IPS-NIHi7 (cell line): ENCODE measurements around the gene DNAH14.
"Not testable (repeated sequence)": the region's sequence is repeated elsewhere in the genome, so short reads cannot be mapped to it uniquely, and the experiment has no call there.

Experiments used
- DNase-seq: peaks from one replicate; pipeline ENCODE4 v3.0.0; 2012; ENCODE audit warnings: mixed read lengths; ENCODE audit errors: extremely low spot score

DNAH14 gene

DNA sequence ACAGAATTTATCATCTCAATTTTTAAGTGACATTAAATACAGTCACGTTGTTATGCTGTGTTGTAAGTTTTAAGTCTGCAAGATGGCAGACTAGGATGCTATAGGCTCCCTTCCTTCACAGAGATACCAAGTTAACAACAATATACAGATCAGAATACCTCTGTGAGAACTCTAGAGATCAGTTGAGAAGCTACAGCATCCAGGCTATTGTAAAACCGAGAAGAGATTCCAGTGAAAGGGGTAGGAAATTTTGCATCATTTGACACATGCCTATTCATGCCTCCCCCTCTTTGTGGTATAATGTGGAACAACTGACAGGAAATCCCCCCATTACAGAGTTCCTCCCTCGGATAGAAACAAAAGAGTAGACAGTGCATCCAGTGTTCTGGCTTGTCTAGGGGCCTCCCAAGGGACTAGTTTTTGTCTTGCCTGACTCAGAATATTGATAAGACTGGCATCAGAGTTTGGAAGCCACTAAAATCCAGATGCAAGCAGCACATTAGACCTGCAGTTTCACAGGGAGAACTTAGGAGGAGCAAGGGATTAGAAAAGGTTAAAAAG, 417.7 kb downstream of the DNAH14 start:
- no peak for DNase-seq

DNA sequence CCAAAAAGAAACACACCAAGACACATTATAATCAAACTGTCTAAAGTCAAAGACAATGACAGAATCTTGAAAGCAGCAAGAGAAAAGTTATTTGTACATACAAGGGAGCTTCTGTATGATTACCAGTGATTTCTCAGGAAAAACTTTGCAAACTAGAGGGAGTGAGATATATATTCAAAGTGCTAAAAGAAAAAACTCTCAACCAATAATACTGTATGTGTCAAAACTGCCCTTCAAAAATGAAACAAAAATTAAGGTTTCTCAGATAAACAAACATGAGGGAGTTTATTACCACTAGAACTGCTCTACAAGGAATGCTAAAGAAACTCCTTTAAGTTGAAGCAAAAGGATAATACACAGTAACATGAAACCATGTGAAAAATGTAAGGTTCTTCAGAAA, 418.9 kb downstream of the DNAH14 start:
- DNase-seq = no peak

DNA sequence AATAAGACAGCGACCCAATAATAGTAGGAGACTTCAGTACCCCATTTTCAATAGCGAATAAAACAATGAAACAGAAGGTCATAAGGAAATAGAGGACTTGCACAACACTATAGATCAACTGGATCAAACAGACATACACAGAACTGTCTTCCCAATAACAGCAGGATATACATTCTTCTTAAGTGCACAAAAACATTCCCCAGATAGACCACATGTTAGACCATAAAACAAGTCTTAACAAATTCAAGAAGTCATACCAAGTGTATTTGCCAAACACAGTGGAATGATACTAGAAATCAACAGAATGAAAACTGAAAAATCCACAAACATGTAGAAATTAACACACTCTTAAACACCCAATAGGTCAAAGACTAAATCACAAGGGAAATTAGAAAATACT, 420.4 kb downstream of the DNAH14 start:
- no peak for DNase-seq

DNA sequence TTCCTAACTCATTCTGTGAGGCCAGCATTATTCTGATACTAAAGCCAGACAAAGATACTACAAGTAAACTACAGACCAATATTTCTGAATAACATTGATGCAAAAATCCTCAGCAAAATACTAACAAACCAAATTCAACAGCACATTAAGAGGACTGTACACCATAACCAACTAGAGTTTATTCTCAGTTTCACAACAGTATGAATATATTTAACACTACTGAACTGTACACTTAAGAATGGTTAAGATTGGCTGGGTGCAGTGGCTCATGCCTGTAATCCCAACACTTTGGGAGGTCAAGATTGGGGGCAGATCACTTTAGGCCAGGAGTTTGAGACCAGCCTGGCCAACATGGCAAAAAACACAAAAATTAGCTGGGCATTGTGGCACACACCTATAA, 421.4 kb downstream of the DNAH14 start:
- DNase-seq = no peak

DNA sequence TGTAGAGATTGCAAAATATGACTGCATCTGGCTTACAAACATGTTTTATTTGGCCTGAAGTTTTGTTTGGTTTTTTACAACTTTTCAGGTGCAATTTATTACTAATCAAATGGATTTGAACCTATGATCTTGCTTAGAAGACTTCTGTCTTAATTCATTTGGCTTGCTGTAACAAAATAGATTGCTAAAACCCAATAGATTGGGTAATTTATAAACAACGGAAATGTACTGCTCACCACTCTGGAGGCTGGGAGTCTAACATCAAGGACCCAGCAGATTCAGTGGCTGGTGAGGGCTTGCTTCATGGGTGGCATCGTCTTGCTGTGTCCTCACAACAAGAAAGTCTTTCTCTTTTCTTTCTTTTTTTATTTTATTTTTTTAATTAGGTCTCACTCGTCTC, 425.4 kb downstream of the DNAH14 start:
- no peak for DNase-seq

DNA sequence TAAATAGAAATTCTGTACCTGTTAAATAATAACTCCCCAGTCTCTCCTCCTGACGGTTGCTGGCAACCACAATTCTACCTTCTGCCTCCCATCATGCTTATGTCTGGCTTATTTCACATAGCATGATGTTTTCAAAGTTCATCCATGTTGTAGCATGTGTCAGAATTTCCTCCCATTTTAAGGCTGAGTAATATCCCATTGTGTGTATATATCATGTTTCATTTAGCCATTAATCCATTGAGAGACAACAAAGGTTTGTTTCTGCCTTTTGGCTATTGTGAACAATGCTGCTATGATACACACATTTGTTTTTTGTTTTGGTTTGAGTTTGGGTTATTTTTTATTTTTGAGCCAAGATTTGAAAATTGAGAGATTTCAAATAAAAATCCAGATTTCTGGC, 426.4 kb downstream of the DNAH14 start:
- no peak for DNase-seq

DNA sequence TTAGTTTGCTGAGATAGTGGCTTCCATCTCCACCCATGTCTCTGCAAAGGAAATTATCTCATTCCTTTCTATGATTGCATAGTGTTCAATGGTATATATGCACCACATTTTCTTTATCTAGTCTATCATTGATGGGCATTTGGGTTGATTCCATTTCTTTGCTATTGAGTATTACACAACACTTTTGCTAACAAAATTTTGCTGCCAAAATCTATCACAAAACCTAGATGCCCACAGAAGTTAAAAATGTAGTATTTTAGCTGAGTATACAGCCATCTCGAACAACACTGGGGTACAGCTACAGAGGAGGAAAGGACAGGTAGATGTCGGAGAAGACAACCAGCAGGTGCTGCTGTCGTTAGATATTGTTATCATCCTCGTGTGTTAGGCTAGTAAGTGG, 430.6 kb downstream of the DNAH14 start:
- no peak for DNase-seq

DNA sequence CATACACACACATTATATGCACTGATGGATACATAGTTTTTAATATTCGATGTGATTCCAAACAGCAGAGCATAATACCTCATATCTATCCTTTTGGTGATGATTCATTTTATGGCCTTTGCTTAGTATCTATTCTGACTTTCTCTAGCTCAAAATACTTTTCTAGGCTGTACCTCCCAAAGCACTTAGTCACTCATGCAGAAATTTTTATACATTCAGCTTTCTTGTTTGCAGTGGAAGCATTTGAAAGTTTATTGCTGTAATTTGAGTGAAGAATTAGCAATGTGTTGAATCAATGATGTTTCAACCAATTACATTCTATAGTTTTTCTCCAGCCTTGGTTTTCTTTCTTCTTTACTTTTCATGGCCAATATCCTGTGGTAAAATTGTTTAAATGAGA, 431.7 kb downstream of the DNAH14 start:
- DNase-seq = no peak

DNA sequence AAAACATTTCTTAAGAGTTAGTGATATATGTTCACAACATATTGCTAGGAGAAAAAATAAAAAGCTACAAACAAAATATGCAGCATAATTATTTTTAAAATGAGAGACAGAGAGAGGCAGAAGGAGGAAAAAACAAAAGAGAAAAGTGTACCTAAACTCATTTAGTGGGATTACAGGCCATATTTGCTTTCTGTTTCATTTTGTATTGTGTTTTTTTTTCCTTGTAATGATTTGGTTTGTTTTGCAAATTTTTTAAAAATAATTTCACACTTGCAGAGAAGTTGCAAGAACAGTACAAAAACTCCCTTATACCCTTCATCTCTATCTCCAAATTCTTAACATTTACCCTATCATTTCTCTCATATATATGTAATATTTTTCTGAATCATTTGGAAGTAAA, 433.3 kb downstream of the DNAH14 start:
- no peak for DNase-seq

DNA sequence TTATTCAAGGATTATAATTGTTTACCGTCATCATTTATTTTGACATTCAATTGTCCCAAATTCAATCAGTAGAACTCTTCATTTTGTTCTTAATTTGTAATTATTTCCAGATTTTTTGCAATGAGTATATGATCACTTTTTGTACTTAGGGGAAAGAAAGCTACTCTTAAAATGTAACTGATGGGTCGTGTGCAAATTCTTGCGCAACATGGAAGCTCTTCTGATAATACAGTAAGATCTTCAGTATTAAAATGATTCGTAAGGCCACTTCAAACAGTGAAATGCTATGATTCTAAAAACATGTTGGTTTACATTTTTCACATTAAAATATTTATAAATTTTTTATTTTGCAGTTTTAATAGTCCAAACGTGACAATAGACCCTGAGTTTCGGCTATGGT, 435.0 kb downstream of the DNAH14 start:
- no peak for DNase-seq

DNA sequence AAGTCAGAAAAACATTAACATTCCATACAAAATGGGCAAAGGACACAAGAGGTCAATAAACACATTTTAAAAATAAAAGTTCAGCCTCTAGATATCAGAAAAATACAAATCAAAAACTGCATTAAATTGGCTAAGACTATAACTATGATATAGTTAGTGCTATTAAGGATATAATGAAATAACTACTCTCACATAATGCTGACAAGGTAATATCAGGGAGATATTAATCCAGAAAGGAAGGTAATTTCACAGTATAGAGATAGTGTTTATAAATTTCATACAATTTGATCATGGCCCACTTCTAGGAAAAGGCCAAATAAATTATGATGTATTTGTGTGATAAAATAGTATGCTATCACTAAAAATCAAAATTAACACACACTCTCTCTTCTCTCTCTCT, 436.5 kb downstream of the DNAH14 start:
- no peak for DNase-seq

DNA sequence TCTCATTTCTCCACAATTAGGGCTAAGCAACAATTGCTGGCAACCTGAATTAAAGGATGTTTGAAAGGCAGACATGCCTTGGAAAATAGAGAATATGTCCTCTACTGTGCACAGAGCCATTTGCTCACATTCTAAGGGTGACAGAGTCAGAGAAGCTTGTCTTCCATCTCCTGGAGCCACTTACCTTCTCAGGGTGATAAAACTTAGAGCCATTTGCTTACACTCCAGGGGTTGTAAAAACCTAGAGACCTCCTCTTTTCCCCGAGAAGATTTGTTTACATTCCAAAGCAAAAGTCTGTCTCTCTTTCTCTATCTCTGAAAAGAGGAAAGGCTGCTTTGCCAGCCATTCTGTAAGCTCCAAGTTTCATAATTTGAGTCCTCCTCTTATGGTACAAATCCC, 437.1 kb downstream of the DNAH14 start:
- DNase-seq = peak; percentile 15

DNA sequence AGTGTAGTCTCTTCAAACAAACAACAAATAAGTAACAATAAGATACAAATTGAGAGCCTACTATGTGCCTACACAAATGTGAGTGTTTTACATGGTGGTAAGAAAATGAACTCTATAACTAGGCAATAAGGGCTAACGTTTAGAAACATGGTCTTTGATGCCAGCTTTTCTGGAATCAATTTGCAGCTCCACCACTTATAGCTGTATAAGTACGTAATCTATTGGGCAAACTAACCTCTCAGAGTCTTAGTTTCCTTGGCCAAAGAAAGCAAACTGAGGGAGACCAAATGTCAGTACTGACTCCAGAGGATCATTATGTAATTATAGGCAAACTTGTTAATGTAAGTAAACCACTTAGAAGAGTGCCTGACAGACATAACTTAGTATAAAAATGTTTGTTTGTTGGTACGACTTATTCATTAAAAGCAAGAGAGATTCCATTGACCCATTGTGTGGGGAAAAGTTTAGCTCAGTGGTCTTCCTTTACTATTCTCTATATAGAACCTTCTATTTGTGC, 438.6 kb downstream of the DNAH14 start:
- DNase-seq = no peak

DNA sequence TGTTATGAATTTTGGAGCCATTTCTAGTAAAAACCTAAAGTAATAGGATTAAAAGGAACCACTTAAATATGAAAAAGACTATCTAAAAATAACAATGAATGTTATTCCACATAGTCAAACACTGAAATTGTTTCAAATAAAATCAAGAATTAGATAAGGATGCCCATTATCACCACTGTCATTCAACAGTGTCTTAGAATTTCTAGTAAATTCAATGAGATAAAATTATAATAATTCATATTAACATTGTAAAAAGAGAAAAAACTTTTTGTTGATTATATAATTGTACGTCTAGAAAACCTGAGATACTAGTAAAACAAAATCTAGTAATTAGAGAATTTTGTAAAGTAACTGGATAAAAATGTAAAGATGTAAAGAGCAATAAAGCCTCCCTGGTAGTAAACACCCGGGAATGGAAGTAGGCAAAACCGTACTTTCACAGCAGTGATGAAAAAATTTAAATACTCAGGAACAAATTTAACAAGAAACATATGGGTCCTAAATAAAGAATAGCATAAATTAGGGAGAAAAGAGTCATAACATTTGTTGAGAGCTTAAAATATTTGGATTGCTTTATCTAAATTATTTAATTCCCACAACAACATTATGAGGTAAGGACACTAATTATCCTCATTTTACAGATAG, 442.0 kb downstream of the DNAH14 start:
- DNase-seq = no peak

DNA sequence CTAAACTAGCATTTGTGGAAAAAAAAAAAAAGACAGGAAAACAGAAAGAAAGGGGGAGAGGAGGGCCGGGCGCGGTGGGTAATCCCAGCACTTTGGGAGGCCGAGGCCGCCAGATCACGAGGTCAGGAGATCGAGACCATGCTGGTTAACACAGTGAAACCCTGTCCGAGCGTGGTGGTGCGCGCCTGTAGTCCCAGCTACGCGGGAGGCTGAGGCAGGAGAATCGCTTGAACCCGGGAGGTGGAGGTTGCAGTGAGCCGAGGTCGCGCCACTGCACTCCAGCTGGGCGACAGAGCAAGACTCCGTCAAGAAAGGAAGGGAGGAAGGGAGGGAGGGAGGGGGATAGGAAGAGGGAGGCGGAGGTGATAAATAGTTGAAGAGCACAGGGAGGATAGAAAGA, 443.7 kb downstream of the DNAH14 start:
- DNase-seq = no peak

DNA sequence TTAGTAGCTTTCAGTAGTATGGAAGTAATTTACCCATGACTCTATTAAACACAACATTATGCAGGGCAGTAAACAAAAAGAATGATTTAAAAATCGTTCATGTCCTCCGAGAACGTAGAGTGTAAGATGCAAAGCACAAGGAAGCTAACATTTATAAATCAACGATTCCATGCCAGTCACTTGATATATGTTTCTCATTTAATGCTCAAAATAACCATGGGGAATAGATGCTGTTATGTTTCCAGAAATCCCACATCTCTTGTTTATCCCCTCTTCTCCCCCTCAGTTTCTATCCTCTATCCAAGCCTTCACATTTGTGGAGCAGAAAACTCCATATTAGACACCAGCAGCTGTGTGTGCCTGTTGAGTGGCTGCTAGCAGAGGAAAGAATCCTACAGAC, 445.5 kb downstream of the DNAH14 start:
- no peak for DNase-seq

DNA sequence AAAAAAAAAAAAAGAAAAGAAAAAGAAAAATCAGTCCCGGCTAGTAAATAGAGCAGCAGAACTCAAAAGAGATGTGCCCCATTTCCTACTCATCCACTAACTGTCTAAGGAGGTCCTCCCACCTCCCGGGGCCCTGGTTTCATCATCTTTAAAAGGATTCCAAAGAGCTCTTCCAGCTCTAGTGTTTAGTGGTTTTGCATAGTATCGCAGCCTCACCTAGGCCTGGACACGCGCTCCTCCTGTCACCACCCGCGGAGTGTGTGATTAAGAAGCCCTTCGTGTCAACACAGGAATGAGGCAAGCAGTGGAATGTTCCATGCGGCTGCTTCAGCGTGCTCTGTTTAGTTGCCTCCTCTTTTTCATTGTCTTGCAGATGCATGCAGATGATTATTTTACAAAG, 449.4 kb downstream of the DNAH14 start:
- DNase-seq = peak; percentile 87

DNA sequence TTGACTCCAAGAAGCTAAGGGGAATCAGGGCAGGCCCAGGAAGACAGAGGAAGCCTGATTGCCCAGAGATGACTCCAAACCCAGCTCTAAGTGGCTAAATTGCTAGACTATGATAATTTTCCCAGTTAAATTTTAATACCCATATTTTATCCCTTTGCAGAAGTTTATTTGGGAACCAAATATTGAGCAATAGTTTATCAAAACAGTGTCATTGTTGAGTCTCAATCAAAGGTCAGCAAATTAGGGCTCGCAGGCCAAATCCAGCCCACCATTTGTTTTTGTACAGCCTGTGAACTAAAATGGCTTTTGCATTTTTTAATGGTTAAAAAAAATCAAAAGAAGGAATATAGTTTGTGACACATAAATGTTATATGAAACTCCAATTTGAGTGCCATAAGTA, 451.2 kb downstream of the DNAH14 start:
- no peak for DNase-seq

DNA sequence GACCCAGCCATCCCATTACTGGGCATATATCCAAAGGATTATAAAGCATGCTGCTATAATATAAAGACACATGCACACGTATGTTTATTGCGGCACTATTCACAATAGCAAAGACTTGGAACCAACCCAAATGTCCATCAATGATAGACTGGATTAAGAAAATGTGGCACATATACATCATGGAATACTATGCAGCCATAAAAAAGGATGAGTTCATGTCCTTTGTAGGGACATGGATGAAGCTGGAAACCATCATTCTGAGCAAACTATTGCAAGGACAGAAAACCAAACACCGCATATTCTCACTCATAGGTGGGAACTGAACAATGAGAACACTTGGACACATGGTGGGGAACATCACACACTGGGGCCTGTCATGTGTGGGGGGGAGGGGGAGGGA, 457.4 kb downstream of the DNAH14 start:
- not testable (repeated sequence) for DNase-seq

DNA sequence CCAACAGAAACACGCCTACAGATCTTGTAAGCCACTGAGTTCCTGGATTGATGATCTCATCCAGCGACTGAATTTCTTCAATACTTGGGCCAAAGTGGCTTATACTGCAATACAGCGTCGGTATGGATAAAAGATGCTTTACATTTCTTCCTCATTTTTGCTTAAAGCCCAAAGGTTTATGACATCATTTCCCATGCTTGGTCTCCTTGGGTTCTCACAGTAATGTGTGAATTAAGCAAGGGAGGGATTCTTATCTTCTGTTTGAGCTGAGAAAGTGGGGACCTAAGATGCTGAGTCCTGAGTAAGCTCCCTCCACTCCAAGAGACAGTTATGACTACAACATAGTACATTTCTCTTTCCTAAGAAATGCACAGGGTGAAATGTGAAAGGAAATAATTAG, 458.9 kb downstream of the DNAH14 start:
- DNase-seq = no peak

DNA sequence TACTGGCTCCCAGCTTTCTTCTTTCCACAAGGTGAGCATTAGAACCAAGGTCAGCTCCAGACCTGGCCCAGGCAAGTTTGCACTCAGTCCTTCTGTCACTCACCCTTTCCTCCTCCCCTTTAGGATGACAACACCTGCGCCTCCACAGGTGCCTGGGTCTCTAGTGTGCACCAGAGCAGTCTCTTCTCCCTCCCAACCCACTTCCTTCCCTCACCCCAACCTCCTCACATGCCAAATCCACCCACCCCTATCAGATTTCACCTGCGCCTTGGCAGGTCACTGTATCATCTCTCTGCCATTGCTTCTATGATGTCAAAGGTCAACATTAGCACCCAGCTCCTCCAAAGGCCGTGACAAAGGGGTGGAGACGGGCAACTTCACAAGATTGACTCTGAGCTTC, 460.4 kb downstream of the DNAH14 start:
- no peak for DNase-seq

DNA sequence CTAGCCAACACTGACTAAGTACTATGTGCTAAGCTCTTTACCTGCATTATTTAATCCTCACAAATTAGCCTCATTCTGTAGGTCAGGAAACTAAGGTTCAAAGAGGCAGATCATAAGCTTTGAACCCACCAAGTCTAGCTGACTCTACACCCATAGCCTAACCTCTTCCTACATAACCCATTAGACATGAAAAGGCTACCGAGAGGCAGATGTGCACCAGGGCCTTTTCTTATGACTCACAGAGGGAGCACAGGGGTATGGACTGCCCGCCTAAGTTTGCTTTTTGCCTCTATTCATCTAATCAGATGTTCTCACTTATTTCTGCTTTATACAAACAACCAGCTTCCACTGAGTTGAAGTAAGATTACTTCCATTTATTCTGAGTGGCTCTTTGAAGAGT, 466.9 kb downstream of the DNAH14 start:
- DNase-seq = no peak

DNA sequence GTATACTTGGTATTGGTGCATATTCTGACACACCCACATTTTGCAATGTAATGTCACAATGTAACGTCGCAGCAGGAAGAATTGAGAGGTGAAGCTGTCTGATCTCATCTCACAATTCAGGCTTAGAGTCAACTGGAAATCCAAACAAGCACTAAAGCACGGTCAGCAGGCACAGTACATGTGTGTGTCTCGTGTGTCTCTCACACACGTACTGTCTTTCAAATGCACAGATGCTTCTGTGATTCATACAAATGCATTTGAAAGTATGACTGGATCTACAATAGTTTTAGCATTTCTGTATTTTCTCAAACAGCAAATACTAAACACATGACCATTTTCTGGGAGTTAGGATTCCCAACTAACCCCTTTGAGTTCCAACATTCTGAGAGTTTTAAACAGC, 471.5 kb downstream of the DNAH14 start:
- no peak for DNase-seq
